SH-SY5Y (cell line): ENCODE measurements around the gene MSRB2.

Experiments
- GATA2 ChIP-seq: IDR thresholded peaks from 2 replicates; pipeline ENCODE4 v1.6.1; 2011; ENCODE audit warnings: mild to moderate bottlenecking, low read depth, low read length
- GATA3 ChIP-seq: IDR thresholded peaks from 2 replicates; pipeline ENCODE4 v1.6.1; 2011; ENCODE audit warnings: low read depth, mild to moderate bottlenecking, low read length, moderate library complexity

DNA sequence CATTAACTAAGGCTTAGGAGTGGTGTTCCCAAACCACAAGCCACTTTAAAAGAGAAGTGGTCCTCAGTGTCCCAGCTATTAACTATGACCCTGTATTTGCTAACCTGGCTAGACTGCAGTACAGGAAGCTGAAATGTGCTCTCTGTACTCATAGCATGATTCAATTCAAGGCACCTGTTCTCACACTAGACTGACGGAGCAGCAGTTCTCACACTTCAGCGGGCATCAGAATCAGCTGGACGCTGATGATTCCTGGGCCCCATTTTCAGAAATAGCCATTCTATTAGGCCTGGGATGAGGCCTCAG, 24.5 kb upstream of the MSRB2 start:
- TF ChIP-seq GATA2 (no peak), GATA3 (no peak)
